Measurements from ENCODE around the gene ANKRD23. TPM values are rescaled to one million over a fixed set of nuclear protein-coding genes. Genes with fewer than 3 reads are reported as not detected.

Gene ANKRD23
- total RNA-seq, 2 experiments from 2014 or later = 6.2 to 10.4 TPM

DNA sequence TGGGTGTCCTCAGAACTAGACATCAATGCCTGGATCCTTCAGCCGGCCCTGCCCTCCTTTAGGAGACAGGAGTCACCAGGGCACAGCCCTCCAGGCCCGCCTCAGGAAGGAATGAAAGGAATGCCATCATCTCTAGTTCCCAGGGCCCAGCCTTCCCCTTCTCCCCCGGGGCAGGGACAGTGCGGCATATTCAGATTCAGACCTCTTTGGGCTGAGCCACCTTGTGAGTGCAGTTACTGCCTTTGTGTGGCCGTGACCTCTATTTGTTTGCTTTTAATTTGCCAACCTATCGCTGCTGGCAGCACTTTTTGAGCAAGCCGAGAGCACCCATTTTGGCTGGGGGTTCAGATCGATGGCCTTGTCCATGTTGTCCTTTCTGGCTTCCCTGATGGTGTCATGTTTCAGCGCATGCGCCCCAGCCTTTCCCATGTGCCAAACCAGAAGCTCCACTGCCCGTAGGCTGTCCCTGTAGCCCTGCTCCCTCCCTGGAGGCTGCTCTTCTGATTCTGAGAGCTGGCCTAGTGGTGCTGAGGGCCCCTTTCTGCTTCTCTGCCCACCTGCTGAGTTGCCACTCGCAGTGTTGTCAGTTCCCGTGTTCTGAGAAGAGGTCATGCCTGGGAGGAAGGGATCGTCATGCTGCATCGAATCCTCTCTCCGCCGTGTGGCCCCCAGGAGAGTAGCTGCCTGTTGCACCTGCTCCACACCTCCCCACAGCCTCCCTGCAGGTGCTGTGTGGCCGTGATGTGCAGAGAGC lies 10.9 kb downstream of the ANKRD23 start:
- H3K36me3 ChIP-seq (ENCODE audit: insufficient read depth, low read length) = peaks cover 69% of the 10 kb centered on the region
- H3K4me3 Mint-ChIP-seq = no peak overlapping the region
- H3K4me3 ChIP-seq (ENCODE audit: low read length) = no peak overlapping the region
- H3K36me3 Mint-ChIP-seq (ENCODE audit: low read depth) = peaks cover 80% of the 10 kb centered on the region
- H3K4me1 Mint-ChIP-seq (ENCODE audit: low read depth) = no peaks in the 10 kb centered on the region
- no peak overlapping the region for H3K27ac ChIP-seq (ENCODE audit: low read depth in 1 of 2, low read length in 2 of 2)
- ChIA-PET POLR2A (no interaction called here), CTCF (interaction anchor here (0.6 kb wide), 1 partner anchor 26 kb away, joined by 7 read pairs; no protein-coding TSS in a partner anchor)
- H3K9me3 Mint-ChIP-seq = no peaks in the 10 kb centered on the region
- ATAC-seq (ENCODE audit: poor library complexity) (no peak), DNase-seq (no peak)
- no peaks in the 10 kb centered on the region for H3K27me3 ChIP-seq (ENCODE audit: control insufficient read depth in 1 of 2, insufficient read depth in 2 of 2, low read length in 2 of 2)
- H3K4me1 ChIP-seq (ENCODE audit: insufficient read depth, low read length) = no peaks in the 10 kb centered on the region
- no peaks in the 10 kb centered on the region for H3K27me3 Mint-ChIP-seq
- no peak for TF ChIP-seq CTCF (IDR thresholded peaks at IDR 0.05)
- H3K27ac Mint-ChIP-seq = no peak overlapping the region
- intact Hi-C loops (cut with DNase I, micrococcal nuclease) = no loop called here
- no peaks in the 10 kb centered on the region for H3K9me3 ChIP-seq (ENCODE audit: control insufficient read depth in 1 of 2, insufficient read depth in 1 of 2, low read length in 2 of 2)

- POLR2A ChIA-PET = no interaction called here
- no peaks in the 10 kb centered on the region for H3K4me1 Mint-ChIP-seq (ENCODE audit: low read depth)
- no peak overlapping the region for H3K4me3 Mint-ChIP-seq
Observed at GRCh38 chr2:96832408-96832753, 11.4 kb downstream of the ANKRD23 start.

GRCh38 chr2:96831679-96832078 lies 12.1 kb downstream of the ANKRD23 start:
- H3K27me3 ChIP-seq (ENCODE audit: control insufficient read depth in 1 of 2, insufficient read depth in 2 of 2, low read length in 2 of 2) = no peaks in the 10 kb centered on the region
- Mint-ChIP-seq H3K4me1 (ENCODE audit: low read depth) (no peaks in the 10 kb centered on the region), H3K36me3 (ENCODE audit: low read depth) (peaks cover 81% of the 10 kb centered on the region), H3K27ac (no peak overlapping the region), H3K9me3 (no peaks in the 10 kb centered on the region), H3K27me3 (no peaks in the 10 kb centered on the region), H3K4me3 (no peak overlapping the region)
- no peaks in the 10 kb centered on the region for H3K9me3 ChIP-seq (ENCODE audit: control insufficient read depth in 1 of 2, insufficient read depth in 1 of 2, low read length in 2 of 2)
- ATAC-seq (ENCODE audit: poor library complexity) (no peak), DNase-seq (no peak)
- no peak overlapping the region for H3K27ac ChIP-seq (ENCODE audit: low read depth in 1 of 2, low read length in 2 of 2)
- H3K36me3 ChIP-seq (ENCODE audit: insufficient read depth, low read length) = peaks cover 73% of the 10 kb centered on the region
- ChIA-PET CTCF (no interaction called here), POLR2A (no interaction called here)
- intact Hi-C loops (cut with DNase I, micrococcal nuclease) = no loop called here
- H3K4me3 ChIP-seq (ENCODE audit: low read length) = no peak overlapping the region
- no peaks in the 10 kb centered on the region for H3K4me1 ChIP-seq (ENCODE audit: insufficient read depth, low read length)
- no peak for TF ChIP-seq CTCF (IDR thresholded peaks at IDR 0.05)

More at GRCh38 chr2:96832408-96832753, 11.4 kb downstream of the ANKRD23 start:
- Histone ChIP-seq H3K36me3 (ENCODE audit: insufficient read depth, low read length) (peaks cover 69% of the 10 kb centered on the region), H3K4me1 (ENCODE audit: insufficient read depth, low read length) (no peaks in the 10 kb centered on the region), H3K27ac (ENCODE audit: low read depth in 1 of 2, low read length in 2 of 2) (no peak overlapping the region), H3K27me3 (ENCODE audit: control insufficient read depth in 1 of 2, insufficient read depth in 2 of 2, low read length in 2 of 2) (no peaks in the 10 kb centered on the region), H3K9me3 (ENCODE audit: control insufficient read depth in 1 of 2, insufficient read depth in 1 of 2, low read length in 2 of 2) (no peaks in the 10 kb centered on the region), H3K4me3 (ENCODE audit: low read length) (no peak overlapping the region)
- peaks cover 86% of the 10 kb centered on the region for H3K36me3 Mint-ChIP-seq (ENCODE audit: low read depth)
- no peak overlapping the region for H3K27ac Mint-ChIP-seq
- DNase-seq (no peak), ATAC-seq (ENCODE audit: poor library complexity) (no peak)
- intact Hi-C loops (cut with DNase I, micrococcal nuclease) = no loop called here
- TF ChIP-seq CTCF (IDR thresholded peaks at IDR 0.05) = no peak
- CTCF ChIA-PET = interaction anchor here (0.6 kb wide), 1 partner anchor 26 kb away, joined by 7 read pairs; no protein-coding TSS in a partner anchor
- no peaks in the 10 kb centered on the region for H3K9me3 Mint-ChIP-seq
- H3K27me3 Mint-ChIP-seq = no peaks in the 10 kb centered on the region

Measured in CD4-positive, alpha-beta T cell (primary cell).